SK-N-MC (cell line): ENCODE measurements around the gene TRAPPC4.
"Not testable (repeated sequence)": the region's sequence is repeated elsewhere in the genome, so short reads cannot be mapped to it uniquely, and the experiment has no call there.

Source experiments
- DNase-seq: peaks from one replicate; pipeline ENCODE4 v3.0.0-alpha.2; 2011; ENCODE audit warnings: low read depth, low spot score
- H3K27ac ChIP-seq: fragments of 200-600 bp; sonication (generic); 2 replicates; pipeline ENCODE4 v1.5.1; 2016; ENCODE audit warnings: mixed run types
- H3K36me3 ChIP-seq: fragments of 200-600 bp; sonication (generic); 2 replicates; pipeline ENCODE4 v1.6.1; 2017; ENCODE audit warnings: antibody characterized with exemption, low read length, mixed read lengths; ENCODE audit not compliant: insufficient read depth
- H3K4me3 ChIP-seq: fragments of 200-600 bp; sonication (generic); 2 replicates; pipeline ENCODE4 v1.5.1; 2016
- H3K9ac ChIP-seq: fragments of 200-600 bp; sonication (generic); 2 replicates; pipeline ENCODE4 v1.8.0; 2017; ENCODE audit warnings: mixed run types, mixed read lengths; ENCODE audit not compliant: insufficient read length
- H3K9me3 ChIP-seq: fragments of 200-600 bp; sonication (generic); 2 replicates; pipeline ENCODE4 v1.6.1; 2017; ENCODE audit warnings: low read depth, mild to moderate bottlenecking, antibody characterized with exemption, low read length, moderate library complexity, mixed read lengths
- EZH2 ChIP-seq: fragments of 200-600 bp; sonication (generic); IDR thresholded peaks from one replicate; pipeline ENCODE4 v1.6.1; 2017; ENCODE audit warnings: antibody characterized with exemption
- FOXP2 ChIP-seq: optimal IDR thresholded peaks from 2 replicates; pipeline ENCODE3; 2011; ENCODE audit warnings: mild to moderate bottlenecking, moderate library complexity; ENCODE audit not compliant: insufficient read depth; ENCODE audit errors: extremely low read length, control extremely low read depth
- POLR2AphosphoS5 ChIP-seq: IDR thresholded peaks from 2 replicates; pipeline ENCODE4 v1.6.1; 2012; ENCODE audit warnings: mild to moderate bottlenecking, low read depth, low read length, borderline replicate concordance

The TRAPPC4 gene

GRCh38 chr11:119038884-119039283, 20.3 kb downstream of the TRAPPC4 start:
- no peak overlapping the region for H3K27ac ChIP-seq
- no peak overlapping the region for H3K9ac ChIP-seq
- no peak overlapping the region for H3K4me3 ChIP-seq
- no peak for DNase-seq
- TF ChIP-seq EZH2 (no peak), POLR2AphosphoS5 (no peak), FOXP2 (no peak)
- H3K9me3 ChIP-seq, result no peaks in the 10 kb centered on the region
- H3K36me3 ChIP-seq, result no peaks in the 10 kb centered on the region

DNA sequence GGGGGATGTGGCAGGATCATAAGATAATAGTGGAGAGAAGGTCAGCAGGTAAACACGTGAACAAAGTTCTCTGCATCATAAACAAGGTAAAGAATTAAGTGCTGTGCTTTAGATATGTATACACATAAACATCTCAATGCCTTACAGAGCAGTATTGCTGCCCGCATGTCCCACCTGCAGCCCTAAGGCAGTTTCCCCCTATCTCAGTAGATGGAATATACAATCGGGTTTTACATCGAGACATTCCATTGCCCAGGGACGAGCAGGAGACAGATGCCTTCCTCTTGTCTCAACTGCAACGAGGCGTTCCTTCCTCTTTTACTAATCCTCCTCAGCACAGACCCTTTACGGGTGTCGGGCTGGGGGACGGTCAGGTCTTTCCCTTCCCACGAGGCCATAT, 20.9 kb downstream of the TRAPPC4 start:
- H3K9me3 ChIP-seq, H3K36me3 ChIP-seq, DNase-seq, H3K9ac ChIP-seq, H3K4me3 ChIP-seq, H3K27ac ChIP-seq: not testable (repeated sequence)

DNA sequence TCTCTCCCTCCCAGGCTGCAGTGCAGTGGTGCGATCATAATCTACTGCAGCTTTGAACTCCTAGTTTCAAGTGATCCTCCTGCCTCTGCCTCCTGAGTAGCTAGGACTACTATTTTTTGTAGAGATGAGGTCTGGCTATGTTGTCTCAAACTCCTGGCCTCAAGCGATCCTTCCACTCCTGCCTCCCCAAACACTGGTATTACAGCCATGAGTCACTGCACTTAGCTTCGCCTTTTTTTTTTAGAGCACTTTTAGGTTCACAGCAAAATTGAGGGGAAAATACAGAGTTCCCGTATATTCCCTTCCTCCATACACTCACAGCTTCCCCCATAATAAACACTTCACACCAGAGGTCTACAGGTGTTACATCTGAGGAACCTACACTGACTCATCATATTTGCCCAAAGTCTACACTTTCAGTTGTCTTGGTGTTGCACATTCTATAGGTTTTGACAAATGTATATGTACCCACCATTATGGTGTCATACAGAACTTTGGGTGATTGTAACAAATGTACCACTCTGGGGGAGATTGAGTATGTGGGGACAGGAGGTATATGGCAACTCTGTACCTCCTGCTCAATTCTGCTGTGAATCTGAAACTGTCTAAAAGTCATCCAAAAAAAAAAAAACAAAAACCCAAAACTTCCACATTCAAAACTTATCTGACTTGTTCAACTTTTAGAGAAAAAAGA, 23.4 kb downstream of the TRAPPC4 start:
- H3K9ac ChIP-seq, result no peak overlapping the region
- TF ChIP-seq POLR2AphosphoS5 (no peak), EZH2 (no peak), FOXP2 (no peak)

DNA sequence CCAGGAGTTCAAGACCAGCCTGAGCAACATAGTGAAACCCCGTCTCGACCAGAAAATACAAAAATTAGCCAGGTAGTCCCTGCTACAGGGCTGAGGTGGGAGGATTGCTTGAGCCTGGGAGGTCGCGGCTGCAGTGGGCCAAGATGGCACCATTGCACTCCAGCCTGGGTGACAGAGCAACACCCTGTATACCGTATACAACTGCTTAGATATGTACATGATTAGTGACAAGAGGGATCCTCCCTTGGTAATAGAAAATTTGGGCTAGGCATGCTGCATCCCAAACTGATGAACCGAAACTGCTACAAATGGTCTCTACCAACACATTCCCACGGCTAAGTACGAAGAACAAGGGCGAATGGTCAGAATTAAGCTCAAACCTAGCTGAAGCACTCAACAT, 24.4 kb downstream of the TRAPPC4 start:
- Histone ChIP-seq H3K36me3 (peaks cover 21% of the 10 kb centered on the region), H3K9ac (no peak overlapping the region), H3K27ac (no peak overlapping the region), H3K9me3 (no peaks in the 10 kb centered on the region), H3K4me3 (no peak overlapping the region)
- no peak for DNase-seq
- no peak for TF ChIP-seq POLR2AphosphoS5
- no peak for TF ChIP-seq EZH2
- no peak for TF ChIP-seq FOXP2

More for the DNA sequence above, 23.4 kb downstream of the TRAPPC4 start:
- no peaks in the 10 kb centered on the region for H3K9me3 ChIP-seq
- H3K27ac ChIP-seq, result no peak overlapping the region
- H3K4me3 ChIP-seq, result no peak overlapping the region
- no peak for DNase-seq
- H3K36me3 ChIP-seq, result peaks cover 14% of the 10 kb centered on the region; the same call in 1 of the 2 replicates

DNA sequence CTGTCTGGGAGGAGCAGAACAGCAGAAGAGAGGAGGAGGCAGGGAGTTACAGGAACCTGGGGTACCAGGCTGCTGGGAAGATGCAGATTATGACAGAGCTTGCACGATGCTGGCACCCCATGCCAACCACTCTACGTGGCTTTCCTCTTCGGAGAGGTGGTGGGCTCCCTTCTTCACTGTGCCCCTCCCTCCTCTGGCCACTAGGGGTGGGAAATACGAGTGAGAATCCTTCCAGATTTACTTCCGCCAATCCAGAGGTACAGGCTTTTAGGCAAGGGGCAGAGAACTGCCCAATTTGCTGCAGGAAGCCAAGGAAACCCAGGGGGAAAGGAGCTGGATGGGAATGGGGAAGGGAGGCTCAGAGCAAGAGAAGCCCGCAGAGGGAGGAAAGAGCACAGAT, 26.1 kb downstream of the TRAPPC4 start:
- Histone ChIP-seq H3K36me3 (peaks cover 39% of the 10 kb centered on the region), H3K4me3 (no peak overlapping the region), H3K27ac (no peak overlapping the region), H3K9me3 (no peaks in the 10 kb centered on the region), H3K9ac (no peak overlapping the region)
- no peak for DNase-seq
- TF ChIP-seq FOXP2, result no peak
- no peak for TF ChIP-seq EZH2
- TF ChIP-seq POLR2AphosphoS5, result no peak

- H3K9me3 ChIP-seq, result no peaks in the 10 kb centered on the region
Observed at GRCh38 chr11:119046489-119046888, 27.9 kb downstream of the TRAPPC4 start.

DNA sequence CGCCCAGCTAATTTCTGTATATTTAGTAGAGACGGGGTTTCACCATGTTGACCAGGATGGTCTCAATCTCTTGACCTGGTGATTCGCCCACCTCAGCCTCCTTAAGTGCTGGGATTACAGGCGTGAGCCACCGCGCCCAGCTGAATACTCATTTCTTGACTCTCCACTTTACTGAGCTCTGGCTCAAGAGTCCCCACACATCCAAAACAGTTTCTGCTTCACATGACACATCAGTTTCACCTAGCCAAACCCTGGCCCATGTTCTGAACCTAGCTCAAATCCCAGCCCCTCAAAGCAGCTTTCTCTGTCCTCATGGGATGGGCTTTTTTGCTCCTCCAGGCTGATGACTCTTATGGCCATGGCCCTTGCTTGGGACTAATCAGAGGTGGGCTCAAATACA, 28.6 kb downstream of the TRAPPC4 start:
- DNase-seq, result no peak
- TF ChIP-seq POLR2AphosphoS5 (no peak), FOXP2 (no peak), EZH2 (no peak)
- Histone ChIP-seq H3K36me3 (peaks cover 56% of the 10 kb centered on the region), H3K9ac (no peak overlapping the region), H3K27ac (no peak overlapping the region), H3K9me3 (no peaks in the 10 kb centered on the region), H3K4me3 (no peak overlapping the region)

More at GRCh38 chr11:119046489-119046888, 27.9 kb downstream of the TRAPPC4 start:
- Histone ChIP-seq H3K9ac (no peak overlapping the region), H3K27ac (no peak overlapping the region), H3K4me3 (no peak overlapping the region), H3K36me3 (peaks cover 50% of the 10 kb centered on the region)
- no peak for DNase-seq
- TF ChIP-seq FOXP2, result no peak
- no peak for TF ChIP-seq EZH2
- no peak for TF ChIP-seq POLR2AphosphoS5

DNA sequence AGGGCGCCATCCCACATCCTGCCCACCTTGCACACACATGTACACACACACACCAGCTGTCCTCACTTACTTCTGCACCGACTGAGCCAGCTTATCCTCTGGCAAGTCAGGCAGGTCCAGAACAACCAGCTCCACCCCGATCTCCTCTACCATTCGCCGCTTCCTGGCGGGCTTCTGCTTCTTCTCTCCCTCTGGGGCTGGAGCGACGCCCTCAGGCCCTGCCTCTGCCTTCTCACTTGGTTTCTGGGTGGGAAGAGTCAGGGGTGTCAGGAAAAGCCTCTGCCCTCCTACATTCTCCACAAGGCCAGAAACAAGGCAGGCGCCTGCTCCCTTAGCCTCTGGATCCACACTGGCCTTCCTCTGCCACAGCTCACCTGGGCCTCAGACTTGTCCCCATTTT, 30.1 kb downstream of the TRAPPC4 start:
- Histone ChIP-seq H3K4me3 (no peak overlapping the region), H3K9ac (no peak overlapping the region), H3K27ac (no peak overlapping the region), H3K9me3 (no peaks in the 10 kb centered on the region), H3K36me3 (peaks cover 71% of the 10 kb centered on the region)
- no peak for TF ChIP-seq POLR2AphosphoS5
- TF ChIP-seq FOXP2, result no peak
- no peak for TF ChIP-seq EZH2
- no peak for DNase-seq

- H3K9ac ChIP-seq, result no peak overlapping the region
- no peak overlapping the region for H3K27ac ChIP-seq
- no peak overlapping the region for H3K4me3 ChIP-seq
- no peaks in the 10 kb centered on the region for H3K9me3 ChIP-seq
- TF ChIP-seq POLR2AphosphoS5, result no peak
- TF ChIP-seq EZH2, result no peak
- TF ChIP-seq FOXP2, result no peak
- DNase-seq, result no peak
- H3K36me3 ChIP-seq, result peaks cover 75% of the 10 kb centered on the region
Observed at GRCh38 chr11:119049081-119049480, 30.5 kb downstream of the TRAPPC4 start.
